Breast epithelium (tissue), 3 donors: ENCODE data around the gene CCDC30.

Experiments used
- POLR2A ChIP-seq: fragments of 450-650 bp; IDR thresholded peaks from one replicate; pipeline ENCODE4 v1.6.1; 2016; ENCODE audit warnings: antibody characterized with exemption, mild to moderate bottlenecking, moderate library complexity
- POLR2AphosphoS5 ChIP-seq, 3 donors: sonication (generic); formaldehyde crosslinking; IDR thresholded peaks; one replicate each; pipeline ENCODE4 v1.6.1; 2017; ENCODE audit warnings: antibody characterized with exemption in 3 of 3
- TF ChIP-seq, protein P1 (sequence below), 3 donors: fragments of 450-650 bp; IDR thresholded peaks; one replicate each; pipeline ENCODE4 v1.5.1; 2016 to 2017; ENCODE audit warnings: antibody characterized with exemption in 3 of 3, mild to moderate bottlenecking in 3 of 3, moderate library complexity in 3 of 3

DNA sequence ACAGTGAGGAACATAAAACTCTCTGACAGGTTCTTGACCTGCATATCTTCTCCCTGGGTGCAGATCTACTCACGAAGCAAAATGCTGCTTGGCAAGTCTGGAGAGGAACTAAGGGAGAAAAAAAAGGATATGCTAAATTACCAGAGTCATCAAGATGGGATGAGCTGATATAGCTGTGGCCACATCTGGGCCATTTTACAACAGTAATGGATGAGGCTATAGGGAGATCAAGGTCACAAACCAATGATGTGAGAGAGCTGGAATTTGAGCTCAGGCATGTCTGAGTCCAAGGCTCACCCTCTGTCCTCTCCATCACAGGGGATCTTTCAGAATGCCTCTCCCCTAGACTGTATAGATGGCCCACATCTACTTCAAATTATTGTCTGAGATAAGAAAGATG lies 33.5 kb upstream of the CCDC30 start:
- TF ChIP-seq, protein P1, sequence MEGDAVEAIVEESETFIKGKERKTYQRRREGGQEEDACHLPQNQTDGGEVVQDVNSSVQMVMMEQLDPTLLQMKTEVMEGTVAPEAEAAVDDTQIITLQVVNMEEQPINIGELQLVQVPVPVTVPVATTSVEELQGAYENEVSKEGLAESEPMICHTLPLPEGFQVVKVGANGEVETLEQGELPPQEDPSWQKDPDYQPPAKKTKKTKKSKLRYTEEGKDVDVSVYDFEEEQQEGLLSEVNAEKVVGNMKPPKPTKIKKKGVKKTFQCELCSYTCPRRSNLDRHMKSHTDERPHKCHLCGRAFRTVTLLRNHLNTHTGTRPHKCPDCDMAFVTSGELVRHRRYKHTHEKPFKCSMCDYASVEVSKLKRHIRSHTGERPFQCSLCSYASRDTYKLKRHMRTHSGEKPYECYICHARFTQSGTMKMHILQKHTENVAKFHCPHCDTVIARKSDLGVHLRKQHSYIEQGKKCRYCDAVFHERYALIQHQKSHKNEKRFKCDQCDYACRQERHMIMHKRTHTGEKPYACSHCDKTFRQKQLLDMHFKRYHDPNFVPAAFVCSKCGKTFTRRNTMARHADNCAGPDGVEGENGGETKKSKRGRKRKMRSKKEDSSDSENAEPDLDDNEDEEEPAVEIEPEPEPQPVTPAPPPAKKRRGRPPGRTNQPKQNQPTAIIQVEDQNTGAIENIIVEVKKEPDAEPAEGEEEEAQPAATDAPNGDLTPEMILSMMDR (IDR thresholded peaks at IDR 0.05): no peak
- no peak for TF ChIP-seq POLR2A
- TF ChIP-seq POLR2AphosphoS5 (IDR thresholded peaks at IDR 0.05): no peak
